Hematopoietic multipotent progenitor cell treated with erythropoietin and hydrocortisone succinate and interleukin-3 and kit ligand, for 17 days (in vitro differentiated cells): ENCODE results near the gene STUM.
"Not testable (repeated sequence)": the region's sequence is repeated elsewhere in the genome, so short reads cannot be mapped to it uniquely, and the experiment has no call there.

ENCODE experiments used
- DNase-seq: peaks from one replicate; pipeline ENCODE4 v3.0.0-alpha.2; 2015; ENCODE audit warnings: low spot score

Gene STUM

GRCh38 chr1:226627050-226627755, 78.6 kb downstream of the STUM start:
- no peak for DNase-seq

- DNase-seq: no peak
Observed at GRCh38 chr1:226627924-226628611, 79.5 kb downstream of the STUM start.

DNA sequence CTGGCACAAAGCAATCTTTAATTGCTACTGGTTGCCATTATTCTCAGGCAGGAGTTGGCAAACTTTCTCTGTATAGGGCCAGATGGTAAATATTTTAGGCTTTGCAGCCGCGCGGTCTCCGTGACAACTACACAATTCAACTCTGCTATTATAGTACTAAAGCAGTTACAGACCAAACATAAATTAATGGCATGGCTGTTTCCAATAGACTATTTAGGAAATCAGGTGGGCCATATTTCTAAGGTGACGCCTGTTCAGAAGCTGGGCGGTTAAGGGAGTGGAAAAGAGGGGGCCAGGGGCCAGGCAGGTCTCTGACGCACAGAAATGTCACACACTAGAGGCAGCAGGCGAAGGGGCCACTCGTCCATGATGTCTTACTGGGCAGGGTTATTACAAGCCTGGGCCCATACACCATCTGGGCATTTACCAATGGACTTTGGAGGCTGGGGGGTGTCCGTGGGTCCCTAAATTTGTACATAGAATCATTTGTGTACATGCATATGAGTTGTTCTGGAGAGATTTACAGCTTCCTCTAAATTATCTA, 80.1 kb downstream of the STUM start:
- DNase-seq: no peak

DNA sequence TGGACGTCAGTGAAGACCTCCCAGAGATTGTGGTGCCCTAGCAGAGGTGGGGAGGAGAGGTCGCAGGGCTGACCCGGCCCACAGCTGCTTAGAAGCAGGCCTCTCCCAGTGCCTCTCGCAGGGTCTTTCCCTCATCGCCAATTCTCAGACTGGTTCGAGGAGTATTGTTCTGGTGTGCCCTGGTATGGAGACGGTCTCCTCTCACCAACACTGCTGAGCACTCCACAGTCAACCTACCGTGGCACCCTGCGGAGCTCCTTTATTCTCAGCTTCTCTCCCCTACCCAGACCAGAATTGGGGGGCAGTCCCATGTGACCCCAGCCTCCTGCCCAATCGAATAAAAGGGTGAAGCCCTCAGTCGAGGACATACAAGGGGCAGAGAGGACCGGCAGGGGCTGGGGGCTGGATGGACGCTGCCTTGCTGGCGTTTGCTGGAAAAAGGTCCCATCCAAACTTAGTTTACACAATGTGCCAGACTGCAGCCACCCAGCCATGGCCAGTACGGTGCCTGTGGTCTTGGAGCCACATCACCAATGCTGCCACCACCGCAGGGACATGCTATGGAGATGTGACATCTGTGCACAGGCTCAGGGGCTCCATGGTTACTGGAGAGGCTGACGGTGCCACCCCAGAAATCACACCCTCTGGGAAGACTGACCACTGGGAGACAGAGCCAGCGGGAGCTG, 80.8 kb downstream of the STUM start:
- no peak for DNase-seq

GRCh38 chr1:226629896-226630550, 81.5 kb downstream of the STUM start:
- no peak for DNase-seq

DNA sequence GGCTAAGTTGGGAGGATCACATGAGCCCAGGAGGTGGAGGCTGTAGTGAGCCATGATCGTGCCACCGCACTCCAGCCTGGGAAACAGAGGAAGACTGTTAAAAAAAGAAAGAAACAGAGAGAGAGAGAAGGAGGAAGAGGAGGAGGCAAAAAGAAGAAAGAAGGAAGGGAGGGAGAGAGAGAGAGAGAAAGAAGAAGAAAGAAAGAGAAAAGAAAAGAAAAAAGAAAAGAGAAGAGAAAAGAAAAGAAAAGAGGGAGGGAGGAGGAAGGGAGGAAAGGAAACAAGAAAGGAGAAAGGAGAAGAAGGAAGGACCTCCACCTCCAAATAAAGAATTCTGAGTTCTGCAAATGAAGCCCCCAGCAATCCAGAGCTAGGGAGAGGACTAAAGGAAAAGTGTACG, 82.0 kb downstream of the STUM start:
- DNase-seq: no peak

DNA sequence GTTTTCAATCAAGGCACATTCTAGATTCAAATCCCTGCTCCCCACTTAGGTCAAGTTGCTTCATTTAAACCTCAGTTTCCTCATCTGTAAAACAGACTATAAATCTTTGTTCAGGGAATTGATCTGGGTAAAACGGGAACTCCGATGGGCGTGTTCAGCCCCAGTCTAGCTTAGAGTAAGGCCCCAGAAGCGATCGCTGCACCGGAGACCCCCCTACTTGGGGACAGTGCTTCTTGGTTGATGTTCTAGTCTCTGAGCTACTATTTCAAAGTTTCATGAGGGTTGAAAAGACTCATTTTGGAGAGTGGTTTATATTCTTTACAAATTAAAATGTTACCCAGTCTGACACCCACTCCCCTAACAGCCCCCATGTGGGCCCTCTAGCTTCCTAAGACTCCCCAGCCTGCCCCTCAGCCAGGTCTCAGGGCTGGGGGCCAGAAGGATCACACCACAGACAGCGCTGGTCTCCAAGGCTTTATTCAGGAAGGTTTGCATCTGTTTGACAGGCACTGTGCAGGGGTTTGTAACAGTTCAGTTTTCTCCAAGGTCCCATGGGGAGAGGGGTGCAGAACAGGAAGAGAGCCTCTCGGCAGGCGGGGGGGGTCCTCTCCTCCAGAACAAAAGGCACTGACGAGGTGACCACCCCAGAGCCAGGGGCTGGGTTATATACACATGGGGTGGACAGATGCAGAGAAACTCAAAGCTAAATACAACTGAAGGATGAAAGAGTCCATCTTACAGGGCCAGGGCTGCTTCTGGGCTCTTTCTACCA, 82.9 kb downstream of the STUM start:
- no peak for DNase-seq

DNA sequence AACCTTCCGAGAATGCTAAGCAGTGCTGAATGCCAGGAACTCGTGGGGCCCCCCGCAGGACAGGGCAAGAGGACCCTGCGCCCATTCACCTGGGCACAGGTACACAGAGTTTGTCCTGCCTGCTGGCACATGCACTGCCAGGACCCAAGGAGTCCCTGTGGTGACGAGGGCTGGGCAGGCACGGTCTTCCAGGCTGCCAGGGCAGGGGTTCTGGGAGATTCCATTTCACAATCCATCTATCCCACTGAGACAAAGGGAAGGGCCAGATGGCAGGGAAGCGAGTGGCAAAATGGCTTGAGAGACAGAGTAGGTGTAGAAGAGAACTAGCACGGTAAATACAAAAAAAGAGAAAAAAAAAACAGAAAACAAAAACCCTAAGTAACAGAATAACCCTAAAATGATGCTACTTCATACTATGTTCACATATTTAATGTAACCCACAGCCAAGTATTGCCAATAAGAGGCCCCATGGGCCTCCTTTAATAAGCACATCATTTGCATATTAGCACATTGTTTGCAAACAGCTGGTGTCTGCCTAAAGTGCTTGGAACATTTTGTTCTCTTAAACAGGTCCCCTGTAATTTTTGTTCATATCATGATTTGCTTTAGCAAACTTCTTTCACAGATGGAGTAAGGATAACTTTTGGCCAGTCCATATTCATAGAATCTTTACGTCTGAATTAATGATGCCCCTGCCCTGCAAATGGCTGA, 83.8 kb downstream of the STUM start:
- no peak for DNase-seq

DNA sequence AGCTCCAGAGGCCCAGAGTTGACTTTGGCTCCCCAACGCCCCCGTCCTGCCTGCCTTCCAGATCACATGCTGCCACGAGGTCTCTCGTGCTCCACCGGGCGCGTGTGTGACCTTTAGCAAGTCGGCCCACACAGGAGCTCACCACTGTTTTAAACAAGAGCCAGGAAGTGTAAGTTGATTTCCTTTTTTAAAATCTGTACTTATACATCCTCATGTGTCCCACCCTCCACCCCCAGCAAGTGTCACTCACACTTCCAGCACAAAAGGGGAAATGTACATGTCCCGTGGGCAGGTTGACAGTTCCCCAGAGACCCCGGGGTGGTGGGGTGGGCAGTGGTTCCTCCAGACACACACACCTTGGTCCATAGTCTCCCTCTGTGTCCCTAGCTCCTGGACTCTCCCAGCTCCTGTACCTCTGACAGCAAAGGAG, 84.4 kb downstream of the STUM start:
- DNase-seq: no peak

DNA sequence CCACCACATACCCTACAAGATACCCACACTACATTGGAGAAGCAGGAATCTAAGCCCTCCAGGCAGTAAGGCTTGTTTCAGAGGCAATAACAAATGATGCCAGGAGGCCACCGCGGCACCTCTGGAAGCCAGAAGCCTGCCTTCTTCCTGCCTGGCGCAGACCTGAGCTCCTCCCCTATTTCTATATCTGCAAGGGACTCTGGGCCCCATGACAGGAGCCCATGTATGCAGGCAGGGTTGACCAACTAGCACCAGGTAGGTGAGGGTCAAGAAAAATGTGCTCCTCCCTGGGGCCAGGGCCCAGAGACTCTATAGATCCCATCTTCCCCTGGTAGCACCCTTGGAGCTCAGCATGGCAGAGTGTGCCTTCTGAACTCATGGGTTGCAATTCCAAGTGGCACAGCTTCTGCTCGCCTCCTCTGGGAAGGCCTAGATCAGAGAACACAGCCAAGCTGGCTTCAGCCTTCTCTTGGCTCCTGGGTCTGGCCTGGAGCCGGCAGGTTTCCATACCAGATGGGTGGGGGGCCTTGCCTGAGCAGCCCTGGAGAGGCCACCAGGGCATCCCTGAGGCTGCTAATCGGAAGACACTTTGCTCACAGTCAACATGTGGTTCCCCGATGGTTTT, 85.1 kb downstream of the STUM start:
- no peak for DNase-seq

DNA sequence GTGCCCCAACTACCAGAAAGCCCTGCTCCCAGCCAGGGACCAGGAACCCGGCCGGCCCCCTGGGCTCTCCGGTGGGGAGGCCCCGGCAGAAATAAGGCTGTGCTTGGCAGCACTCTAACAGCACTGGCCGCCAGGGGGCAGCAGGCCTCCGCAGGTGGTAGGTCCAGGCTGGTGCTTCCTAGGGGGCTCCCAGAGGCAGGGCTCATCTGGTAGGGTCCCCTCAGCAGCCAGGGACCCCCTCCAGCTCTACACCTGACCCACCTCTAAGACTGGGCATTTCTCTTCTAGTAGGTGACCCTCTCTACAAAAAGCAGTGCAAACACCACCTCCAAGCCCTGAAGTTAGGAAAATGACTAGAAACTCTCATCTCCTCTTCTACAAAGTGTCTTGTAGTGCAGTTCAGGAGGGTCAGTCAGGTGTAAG, 85.6 kb downstream of the STUM start:
- DNase-seq: peak; percentile 77

GRCh38 chr1:226634611-226635246, 86.2 kb downstream of the STUM start:
- DNase-seq: no peak

- DNase-seq: no peak
Observed at GRCh38 chr1:226635456-226635941, 86.9 kb downstream of the STUM start.

GRCh38 chr1:226636847-226637096, 88.2 kb downstream of the STUM start:
- DNase-seq: no peak

GRCh38 chr1:226637147-226637935, 88.8 kb downstream of the STUM start:
- DNase-seq: no peak

DNA sequence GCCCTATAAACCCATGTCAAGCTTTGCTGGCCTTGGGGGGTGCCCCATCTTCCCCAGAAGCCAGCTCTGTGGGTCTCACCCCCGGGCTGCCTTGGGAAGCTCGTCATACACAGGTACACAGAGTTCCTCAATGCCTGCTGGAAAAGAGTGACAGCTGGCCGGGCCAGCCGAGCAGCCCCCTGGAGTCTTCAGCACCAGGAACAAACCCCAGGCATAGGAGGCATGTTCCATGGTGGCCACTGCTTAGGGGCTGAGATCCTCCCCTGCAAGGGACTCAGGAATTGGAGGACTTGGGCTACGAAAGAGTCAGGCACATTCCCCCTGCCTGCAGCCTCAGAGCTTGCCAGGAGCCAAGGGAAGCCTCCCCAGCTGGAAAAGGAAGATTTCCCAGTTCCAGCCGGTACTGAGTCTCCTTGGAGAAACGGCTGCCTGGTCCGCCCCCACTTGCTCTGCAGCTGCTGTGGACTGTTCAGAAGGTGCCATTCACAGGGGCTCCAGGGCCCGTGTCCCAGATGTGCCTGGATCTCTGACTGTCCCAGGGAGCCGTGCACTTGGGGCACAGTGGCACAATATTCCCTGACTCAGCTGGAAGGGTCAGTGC, 89.5 kb downstream of the STUM start:
- DNase-seq: no peak

DNA sequence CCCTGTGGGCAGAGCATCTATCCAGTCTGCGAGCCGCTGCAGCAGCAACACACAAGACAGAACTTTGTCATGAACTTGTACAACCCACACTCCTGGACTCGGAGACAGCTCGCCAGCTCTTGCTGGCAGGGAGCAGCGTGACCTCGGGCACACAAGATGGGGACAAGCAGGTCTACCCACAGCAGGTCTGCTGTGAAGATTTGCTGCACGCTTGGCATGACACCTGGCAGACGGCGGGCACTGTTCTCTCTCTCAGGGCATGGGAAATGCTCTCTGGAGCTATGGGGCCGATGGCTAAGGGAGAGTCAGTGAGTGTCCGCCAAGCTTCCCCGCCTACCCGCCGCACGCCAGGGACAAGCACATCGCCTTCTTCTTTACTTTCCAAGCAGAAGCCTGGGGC, 90.0 kb downstream of the STUM start:
- no peak for DNase-seq

DNA sequence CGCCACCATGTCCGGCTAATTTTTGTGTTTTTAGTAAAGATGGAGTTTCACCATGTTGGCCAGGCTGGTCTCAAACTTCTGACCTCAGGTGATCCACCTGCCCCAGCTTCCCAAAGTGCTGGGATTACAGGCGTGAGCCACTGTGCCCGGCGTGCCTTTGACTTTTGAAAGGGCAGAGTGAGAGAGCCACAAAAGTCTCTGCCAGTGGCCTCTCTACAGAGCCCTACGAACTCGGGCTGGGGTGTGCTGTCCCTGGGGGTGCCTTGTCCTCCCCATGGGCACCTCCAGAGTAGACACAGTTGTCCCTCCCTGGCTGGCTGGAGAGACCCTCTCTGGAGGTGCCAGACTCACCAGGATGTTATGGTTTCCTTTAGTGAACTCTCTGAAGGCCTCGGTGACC, 90.6 kb downstream of the STUM start:
- DNase-seq: not testable (repeated sequence)

GRCh38 chr1:226639631-226640061, 91.1 kb downstream of the STUM start:
- no peak for DNase-seq
